ENCODE measurements around the gene POPDC3. TPM values are rescaled to one million over a fixed set of nuclear protein-coding genes. Genes with fewer than 3 reads are reported as not detected.

POPDC3 gene
- polyA plus RNA-seq, 1 donor from 2014 or later = not detected

- H3K4me2 ChIP-seq (ENCODE audit: low read length) = no peak overlapping the region
- TF ChIP-seq RAD21 (conservative IDR thresholded peaks at IDR 0.05) (no peak), POLR2AphosphoS5 (IDR thresholded peaks at IDR 0.05) (no peak), TAF1 (IDR thresholded peaks at IDR 0.05; ENCODE audit: low read depth) (no peak), REST (IDR thresholded peaks at IDR 0.05; ENCODE audit: borderline replicate concordance) (no peak), CTCF (IDR thresholded peaks at IDR 0.05; ENCODE audit: poor library complexity, severe bottlenecking) (no peak), SMC3 (conservative IDR thresholded peaks at IDR 0.05; ENCODE audit: poor library complexity) (no peak), MXI1 (conservative IDR thresholded peaks at IDR 0.05; ENCODE audit: poor library complexity, severe bottlenecking) (no peak), EP300 (conservative IDR thresholded peaks at IDR 0.05; ENCODE audit: poor library complexity, severe bottlenecking) (no peak), EZH2 (IDR thresholded peaks at IDR 0.05; ENCODE audit: borderline replicate concordance, insufficient read depth, low read length, poor library complexity, severe bottlenecking) (no peak)
These were observed 2.2 kb upstream of the POPDC3 start for GRCh38 chr6:105181981-105182515.

GRCh38 chr6:105178636-105179035, 1.2 kb downstream of the POPDC3 start:
- H3K27me3 ChIP-seq (ENCODE audit: insufficient read depth, low read depth, low read length) = peaks cover 41% of the 10 kb centered on the region
- no peaks in the 10 kb centered on the region for H3F3A ChIP-seq (ENCODE audit: insufficient read depth, low read length, poor library complexity, severe bottlenecking)
- H2AFZ ChIP-seq (ENCODE audit: low read depth, low read length) = no peak overlapping the region
- no peaks in the 10 kb centered on the region for H4K20me1 ChIP-seq (ENCODE audit: insufficient read depth)
- no peaks in the 10 kb centered on the region for H3K9me3 ChIP-seq (ENCODE audit: low read length)
- H3K9me2 ChIP-seq (ENCODE audit: insufficient read depth, low read length) = no peaks in the 10 kb centered on the region
- H3K36me3 ChIP-seq (ENCODE audit: insufficient read depth, low read length) = no peaks in the 10 kb centered on the region
- H3K4me3 ChIP-seq (ENCODE audit: low read length) = no peak overlapping the region
- no peaks in the 10 kb centered on the region for H3K79me2 ChIP-seq (replicated peaks; ENCODE audit: insufficient read depth, low read length)
- H3K4me2 ChIP-seq (ENCODE audit: low read length) = no peak overlapping the region
- no peak overlapping the region for H3K9ac ChIP-seq (ENCODE audit: low read length)
- H3K27ac ChIP-seq (ENCODE audit: low read length) = no peak overlapping the region
- TF ChIP-seq SMC3 (conservative IDR thresholded peaks at IDR 0.05; ENCODE audit: poor library complexity) (no peak), REST (IDR thresholded peaks at IDR 0.05; ENCODE audit: borderline replicate concordance) (no peak), MXI1 (conservative IDR thresholded peaks at IDR 0.05; ENCODE audit: poor library complexity, severe bottlenecking) (no peak), EP300 (conservative IDR thresholded peaks at IDR 0.05; ENCODE audit: poor library complexity, severe bottlenecking) (no peak), CTCF (IDR thresholded peaks at IDR 0.05; ENCODE audit: poor library complexity, severe bottlenecking) (no peak), EZH2 (IDR thresholded peaks at IDR 0.05; ENCODE audit: borderline replicate concordance, insufficient read depth, low read length, poor library complexity, severe bottlenecking) (no peak), TAF1 (IDR thresholded peaks at IDR 0.05; ENCODE audit: low read depth) (no peak), POLR2AphosphoS5 (IDR thresholded peaks at IDR 0.05) (no peak), RAD21 (conservative IDR thresholded peaks at IDR 0.05) (no peak)

More at GRCh38 chr6:105181981-105182515, 2.2 kb upstream of the POPDC3 start:
- Histone ChIP-seq H3K9me2 (ENCODE audit: insufficient read depth, low read length) (no peaks in the 10 kb centered on the region), H3K79me2 (replicated peaks; ENCODE audit: insufficient read depth, low read length) (no peaks in the 10 kb centered on the region), H3F3A (ENCODE audit: insufficient read depth, low read length, poor library complexity, severe bottlenecking) (no peaks in the 10 kb centered on the region), H3K27ac (ENCODE audit: low read length) (no peak overlapping the region), H3K36me3 (ENCODE audit: insufficient read depth, low read length) (no peaks in the 10 kb centered on the region), H2AFZ (ENCODE audit: low read depth, low read length) (no peak overlapping the region), H3K4me3 (ENCODE audit: low read length) (no peak overlapping the region), H3K9ac (ENCODE audit: low read length) (no peak overlapping the region), H4K20me1 (ENCODE audit: insufficient read depth) (no peaks in the 10 kb centered on the region), H3K27me3 (ENCODE audit: insufficient read depth, low read depth, low read length) (peaks cover 41% of the 10 kb centered on the region), H3K9me3 (ENCODE audit: low read length) (no peaks in the 10 kb centered on the region)
